Transverse colon (tissue), 4 donors: ENCODE results near the gene PHF14. TPM values are rescaled to one million over a fixed set of nuclear protein-coding genes. Genes with fewer than 3 reads are reported as not detected.

Experiments
- DNase-seq: peaks from one replicate; pipeline ENCODE4 v3.0.0-alpha.2; 2019
- H3K27ac ChIP-seq, 4 donors: fragments of 200-600 bp; sonication (generic); 2 replicates each; pipeline ENCODE4 v1.5.1; 2016 to 2018; ENCODE audit warnings: inconsistent platforms in 4 of 4
- H3K27me3 ChIP-seq: fragments of 200-600 bp; sonication (generic); 2 replicates; pipeline ENCODE4 v1.5.1; 2017; ENCODE audit warnings: inconsistent platforms
- H3K36me3 ChIP-seq, 4 donors: fragments of 200-600 bp; sonication (generic); 2 replicates each; pipeline ENCODE4 v1.5.1; 2017 to 2019; ENCODE audit warnings: inconsistent platforms in 4 of 4
- H3K4me1 ChIP-seq, 4 donors: fragments of 200-600 bp; sonication (generic); 2 replicates each; pipeline ENCODE4 v1.5.1; 2017 to 2020; ENCODE audit warnings: inconsistent platforms in 4 of 4
- H3K4me3 ChIP-seq, 4 donors: fragments of 200-600 bp; sonication (generic); 1 replicate in 1 of 4; 2 replicates in 3 of 4; pipeline versions ENCODE4 v1.5.1 to v1.6.1; 2017 to 2019; ENCODE audit warnings: inconsistent platforms in 4 of 4
- H3K9me3 ChIP-seq, 2 donors: fragments of 200-600 bp; sonication (generic); 2 replicates each; pipeline ENCODE4 v1.5.1; 2017 to 2019; ENCODE audit warnings: inconsistent platforms in 2 of 2
- CTCF ChIP-seq, 5 experiments: fragments of 200-600 bp in 3 of 5; fragments of 450-650 bp in 2 of 5; sonication (generic) in 3 of 5; IDR thresholded peaks; 1 replicate in 2 of 5; 2 replicates in 3 of 5; pipeline ENCODE4 v1.5.1; 2016 to 2017; ENCODE audit warnings: antibody characterized with exemption in 5 of 5, inconsistent platforms in 3 of 5, mild to moderate bottlenecking in 2 of 5, moderate library complexity in 1 of 5
- EP300 ChIP-seq: sonication (generic); formaldehyde crosslinking; IDR thresholded peaks from one replicate; pipeline ENCODE4 v1.6.1; 2017; ENCODE audit warnings: antibody characterized with exemption, low read depth
- POLR2A ChIP-seq: fragments of 450-650 bp; IDR thresholded peaks from one replicate; pipeline ENCODE4 v1.6.1; 2016; ENCODE audit warnings: antibody characterized with exemption, mild to moderate bottlenecking, moderate library complexity
- POLR2AphosphoS5 ChIP-seq, 3 donors: sonication (generic); formaldehyde crosslinking; IDR thresholded peaks; one replicate each; pipeline ENCODE4 v1.6.1; 2016; ENCODE audit warnings: antibody characterized with exemption in 3 of 3
- WGBS, 2 donors: methylation state at CpG; one replicate each; pipeline ENCODE4 v1.1.5; 2018; ENCODE audit warnings: low coverage in 1 of 2; 5-methylcytosine and 5-hydroxymethylcytosine counted together
- in situ Hi-C, 4 donors: fragments of 200-750 bp; cut with MboI; loops; one replicate each; pipeline versions ENCODE4 v1.15.0 to v1.15.1; 2017; ENCODE audit warnings: low sequenced_read_pairs in 3 of 4, low pct_ligation_motif_present in 1 of 4, low pct_unique_long_range_greater_than_20kb in 1 of 4
- intact Hi-C: fragments of 100-400 bp; cut with DNase I; formaldehyde crosslinking; loops from one replicate; pipeline ENCODE4 v1.15.1; 2023; ENCODE audit warnings: low total_unique reads
- total RNA-seq, 4 donors: library from RNA; depleted of rRNA; stranded (reverse); fragments of >200 nt; gene quantifications; one replicate each; pipeline ENCODE4 v1.1.0, GENCODE V29; 2016

PHF14 gene
- total RNA-seq, 4 donors from 2014 or later: 24.3 to 42.1 (median 28.8) TPM

- in situ Hi-C loops: no loop called here
- Histone ChIP-seq H3K4me1 (no peaks in the 10 kb centered on the region), H3K36me3 (no peaks in the 10 kb centered on the region), H3K4me3 (no peak overlapping the region), H3K27ac (no peak overlapping the region), H3K27me3 (no peaks in the 10 kb centered on the region), H3K9me3 (no peaks in the 10 kb centered on the region)
- TF ChIP-seq EP300 (no peak), POLR2A (no peak), POLR2AphosphoS5 (IDR thresholded peaks at IDR 0.05) (no peak), CTCF (IDR thresholded peaks at IDR 0.05) (no peak)
- DNase-seq: no peak
- intact Hi-C loops: no loop called here
- WGBS, 2 donors: 78 to 79% methylated on average over 1 of the region's 1 CpG
These were observed 195.0 kb downstream of the PHF14 start for GRCh38 chr7:11168650-11169170.

GRCh38 chr7:11170175-11170574, 196.5 kb downstream of the PHF14 start:
- no peaks in the 10 kb centered on the region for H3K4me1 ChIP-seq
- no peak for DNase-seq
- in situ Hi-C loops: no loop called here

GRCh38 chr7:11170863-11171568, 197.3 kb downstream of the PHF14 start:
- WGBS, 2 donors: 93 to 97% methylated on average over 4 of the region's 4 CpGs
- Histone ChIP-seq H3K4me3 (no peak overlapping the region), H3K27ac (no peak overlapping the region), H3K4me1 (no peaks in the 10 kb centered on the region), H3K27me3 (no peaks in the 10 kb centered on the region), H3K36me3 (no peaks in the 10 kb centered on the region), H3K9me3 (no peaks in the 10 kb centered on the region)
- DNase-seq: no peak
- intact Hi-C loops: loop anchor here (1.0 to 2.0 kb wide), 2 partner anchors 8 to 38 kb away; no protein-coding TSS in a partner anchor
- no peak for TF ChIP-seq EP300
- TF ChIP-seq POLR2A: no peak
- no peak for TF ChIP-seq POLR2AphosphoS5 (IDR thresholded peaks at IDR 0.05)
- TF ChIP-seq CTCF (IDR thresholded peaks at IDR 0.05): no peak
- in situ Hi-C loops: no loop called here

More at GRCh38 chr7:11170175-11170574, 196.5 kb downstream of the PHF14 start:
- H3K27ac ChIP-seq: no peak overlapping the region
- intact Hi-C loops: loop anchor here (2.0 kb wide), 1 partner anchor 39 kb away; no protein-coding TSS in a partner anchor
- H3K9me3 ChIP-seq: no peaks in the 10 kb centered on the region
- no peaks in the 10 kb centered on the region for H3K27me3 ChIP-seq
- no peaks in the 10 kb centered on the region for H3K36me3 ChIP-seq
- H3K4me3 ChIP-seq: no peak overlapping the region
- no peak for TF ChIP-seq EP300
- no peak for TF ChIP-seq CTCF (IDR thresholded peaks at IDR 0.05)
- TF ChIP-seq POLR2A: no peak
- TF ChIP-seq POLR2AphosphoS5 (IDR thresholded peaks at IDR 0.05): no peak
- WGBS, 2 donors: 54 to 66% methylated on average over 2 of the region's 2 CpGs

- TF ChIP-seq POLR2AphosphoS5 (IDR thresholded peaks at IDR 0.05) (no peak), CTCF (IDR thresholded peaks at IDR 0.05) (no peak), EP300 (no peak), POLR2A (no peak)
- no peak for DNase-seq
- Histone ChIP-seq H3K27ac (no peak overlapping the region), H3K4me3 (no peak overlapping the region), H3K9me3 (no peaks in the 10 kb centered on the region), H3K27me3 (no peaks in the 10 kb centered on the region), H3K36me3 (no peaks in the 10 kb centered on the region), H3K4me1 (no peaks in the 10 kb centered on the region)
- intact Hi-C loops: loop anchor here (1.0 to 2.0 kb wide), 2 partner anchors 8 to 37 kb away; no protein-coding TSS in a partner anchor
- in situ Hi-C loops: no loop called here
- WGBS, 2 donors: 83 to 89% methylated on average over 5 of the region's 5 CpGs
These were observed 198.0 kb downstream of the PHF14 start for GRCh38 chr7:11171569-11172192.
